ENCODE results near the gene COG5.

GRCh38 chr7:107593025-107593410 is 29.3 kb upstream of the COG5 start:
- TF ChIP-seq ZNF214 (tag by site-specific recombination; IDR thresholded peaks at IDR 0.05; ENCODE audit: borderline replicate concordance) (no peak), ZNF274 (IDR thresholded peaks at IDR 0.05; ENCODE audit: low read length) (no peak), ZNF274 (tag by site-specific recombination; IDR thresholded peaks at IDR 0.05; ENCODE audit: borderline replicate concordance) (no peak), ZNF311 (tag by site-specific recombination; IDR thresholded peaks at IDR 0.05; ENCODE audit: borderline replicate concordance) (no peak)

Measured in HEK293 (cell line).